Fibroblast of skin of right quadriceps (primary cell): ENCODE measurements around the gene ADGRL3.
"Not testable (repeated sequence)": the region's sequence is repeated elsewhere in the genome, so short reads cannot be mapped to it uniquely, and the experiment has no call there.

Experiments used
- DNase-seq: peaks from one replicate; pipeline ENCODE4 v3.0.0-alpha.2; 2013

The ADGRL3 gene

GRCh38 chr4:61207156-61207555, 7.0 kb downstream of the ADGRL3 start:
- not testable (repeated sequence) for DNase-seq

DNA sequence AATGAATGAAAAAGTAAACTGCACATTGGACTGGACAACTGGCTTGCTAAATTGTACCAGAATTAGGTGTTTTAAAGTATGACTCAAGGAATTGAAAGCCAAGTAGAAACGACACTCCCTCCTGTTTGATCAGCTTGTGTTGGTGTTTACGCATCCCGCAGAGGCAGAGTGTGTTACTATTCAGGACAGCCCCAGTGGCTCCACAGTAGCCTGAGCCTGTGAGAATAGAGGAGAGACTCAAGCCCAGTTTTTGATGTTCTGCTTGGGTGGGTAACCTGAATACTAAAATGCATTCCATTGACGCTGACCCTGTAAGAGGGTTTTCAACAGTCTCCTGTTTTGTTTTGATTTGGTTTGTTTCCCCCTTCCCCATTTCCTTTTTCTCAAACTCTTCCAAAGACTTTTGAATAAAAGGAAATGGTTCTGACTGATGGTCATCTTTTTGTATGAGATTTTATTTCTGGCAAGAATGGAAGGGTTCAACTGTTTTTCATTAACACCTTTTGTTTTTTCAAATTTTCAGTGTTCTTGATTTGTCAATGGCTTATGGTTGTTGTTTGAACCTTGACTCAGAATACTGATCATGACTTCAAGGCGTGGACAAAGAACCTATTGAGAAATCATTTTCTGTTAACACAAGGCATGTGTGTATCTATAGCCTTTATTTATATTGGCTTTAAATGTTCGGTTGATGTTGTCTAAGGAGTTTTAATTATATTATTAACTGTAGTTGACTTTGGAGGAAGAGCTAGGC, 10.2 kb downstream of the ADGRL3 start:
- DNase-seq, result no peak

GRCh38 chr4:61211781-61212180, 11.7 kb downstream of the ADGRL3 start:
- DNase-seq, result no peak

GRCh38 chr4:61212788-61213187, 12.7 kb downstream of the ADGRL3 start:
- no peak for DNase-seq

- no peak for DNase-seq
These were observed 14.6 kb downstream of the ADGRL3 start for GRCh38 chr4:61214680-61215079.

DNA sequence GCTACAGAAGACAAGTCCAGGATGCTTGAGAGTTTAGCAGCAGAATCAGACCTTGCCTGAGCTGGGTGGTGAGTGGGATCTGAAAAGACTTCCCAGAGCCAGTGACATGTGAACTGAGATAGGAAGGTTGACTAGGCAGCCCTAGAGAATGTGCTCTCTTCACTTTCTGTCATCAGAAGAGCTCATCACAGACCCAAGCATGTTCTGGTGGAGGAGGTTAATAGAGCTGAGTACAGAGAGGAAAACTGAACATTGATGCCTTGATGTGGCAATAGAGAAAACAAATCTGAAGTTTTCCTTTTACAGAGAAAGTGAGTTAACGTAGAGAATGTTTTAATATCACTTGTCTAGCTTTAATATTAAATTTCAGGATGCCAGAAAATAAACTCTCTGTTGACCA, 17.1 kb downstream of the ADGRL3 start:
- no peak for DNase-seq

DNA sequence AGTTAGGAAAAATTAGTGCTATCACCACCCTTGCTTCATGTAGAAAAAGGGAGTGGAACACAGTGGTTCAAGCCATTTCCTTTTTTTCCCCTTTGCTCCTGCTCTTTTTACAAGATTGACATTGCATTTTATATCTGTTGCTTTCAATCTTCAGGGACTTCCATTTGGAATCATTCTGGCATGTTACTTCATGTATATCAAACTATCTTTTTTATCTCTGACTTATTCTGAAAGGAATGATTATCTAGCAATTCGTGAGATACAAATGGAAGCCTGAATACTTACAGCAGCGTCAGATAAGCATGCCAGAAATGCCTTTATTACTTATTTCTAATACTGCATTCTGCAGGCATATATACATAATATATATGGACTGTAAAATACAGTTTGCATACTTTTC, 20.4 kb downstream of the ADGRL3 start:
- DNase-seq, result no peak

- no peak for DNase-seq
These were observed 23.3 kb downstream of the ADGRL3 start for GRCh38 chr4:61223385-61223784.

DNA sequence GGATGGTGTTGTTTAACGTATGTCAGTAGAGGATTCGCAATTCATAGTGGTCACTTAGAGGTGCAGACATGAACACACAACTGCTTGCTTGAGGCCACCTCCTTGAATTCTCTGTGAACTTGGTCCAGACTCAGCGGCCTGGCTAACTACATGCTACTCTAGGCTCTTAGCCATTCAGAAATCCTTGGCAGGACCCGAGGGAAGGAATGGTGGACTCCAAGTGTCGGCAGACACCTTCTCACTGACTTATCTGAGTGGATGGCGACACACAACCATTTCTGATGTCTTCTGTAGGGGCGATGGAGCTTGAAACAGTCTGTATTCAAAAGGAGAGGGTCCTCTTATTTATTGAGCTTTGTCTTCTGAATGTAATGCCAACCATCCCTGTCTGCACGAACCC, 24.4 kb downstream of the ADGRL3 start:
- no peak for DNase-seq

DNA sequence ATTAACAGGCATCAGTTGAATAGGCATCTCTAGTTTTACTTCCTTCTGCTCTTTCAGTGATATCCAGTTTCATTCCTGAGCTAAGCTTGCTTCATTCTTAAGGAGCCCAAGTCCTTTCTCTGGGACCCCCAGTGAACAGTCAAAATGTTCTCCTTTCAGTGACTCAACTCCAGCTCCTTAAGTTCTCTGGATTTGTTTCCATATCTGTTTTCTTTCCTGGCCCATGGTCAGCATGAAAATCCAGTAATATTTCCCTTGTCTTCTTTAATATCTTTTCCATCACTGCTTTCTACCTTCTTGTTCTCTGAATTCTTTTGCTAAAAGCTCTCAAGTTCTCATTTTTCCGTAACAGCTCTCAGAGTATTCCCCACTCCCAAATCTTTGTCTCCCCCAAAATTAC, 25.5 kb downstream of the ADGRL3 start:
- no peak for DNase-seq

GRCh38 chr4:61231421-61231820, 31.3 kb downstream of the ADGRL3 start:
- DNase-seq, result no peak

DNA sequence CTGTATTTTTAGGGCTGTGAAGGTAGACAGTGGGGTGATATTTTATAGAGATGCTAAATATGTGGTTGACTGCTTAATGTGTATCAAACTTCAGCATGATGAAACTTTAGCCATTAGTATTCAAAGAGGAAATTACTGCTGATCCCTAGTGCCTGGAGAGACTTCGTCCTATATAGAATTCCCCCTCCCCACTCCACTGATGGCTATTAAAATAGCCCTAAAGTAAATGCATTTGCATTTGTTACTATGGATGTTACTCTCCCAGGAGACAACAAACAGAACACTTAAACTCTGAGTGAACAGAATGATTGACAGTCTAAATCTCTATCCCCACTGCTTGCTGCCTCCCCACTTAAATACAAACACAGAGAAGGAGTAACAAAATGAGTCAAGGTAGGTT, 39.1 kb downstream of the ADGRL3 start:
- DNase-seq, result no peak

DNA sequence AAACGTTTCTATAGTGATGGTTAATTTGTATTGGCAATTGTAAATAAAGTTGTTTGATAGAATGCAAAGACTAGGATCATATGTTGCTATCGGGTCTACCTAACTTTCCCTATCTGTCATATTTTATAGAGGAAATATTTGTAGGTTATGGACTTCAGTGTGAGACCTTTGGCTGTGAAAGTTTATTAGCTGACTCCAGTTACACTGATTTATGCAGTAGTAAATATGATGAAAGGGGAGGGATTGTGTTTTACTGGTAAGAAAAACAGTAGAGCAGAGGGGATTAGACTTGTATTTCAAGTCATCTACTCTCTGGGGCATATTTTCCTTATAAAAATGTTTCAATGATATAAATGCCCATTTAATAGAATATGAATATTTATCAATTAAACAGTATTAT, 43.8 kb downstream of the ADGRL3 start:
- DNase-seq, result no peak

GRCh38 chr4:61245069-61245714, 45.1 kb downstream of the ADGRL3 start:
- no peak for DNase-seq

GRCh38 chr4:61246034-61246433, 45.9 kb downstream of the ADGRL3 start:
- no peak for DNase-seq

DNA sequence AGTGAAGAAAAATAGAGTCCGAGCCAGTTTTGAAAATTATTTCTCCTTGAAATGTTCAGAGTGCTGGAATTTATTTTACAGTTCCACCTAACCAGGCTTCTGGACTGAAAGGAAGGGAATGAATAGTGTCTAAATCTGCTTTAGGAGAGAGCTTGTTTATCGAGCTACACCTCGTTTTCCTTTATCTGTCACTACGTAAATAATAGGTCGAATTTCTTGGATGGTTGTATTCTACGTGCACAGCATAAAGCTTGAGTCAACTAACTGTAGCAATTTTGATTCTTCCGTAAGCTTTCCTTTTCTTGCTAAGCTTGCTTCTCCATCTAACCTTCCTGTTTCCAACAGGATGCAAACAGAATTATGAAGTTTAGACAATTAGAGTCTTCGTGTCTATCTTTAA, 48.6 kb downstream of the ADGRL3 start:
- no peak for DNase-seq

- DNase-seq, result no peak
These were observed 51.0 kb downstream of the ADGRL3 start for GRCh38 chr4:61251129-61251528.

DNA sequence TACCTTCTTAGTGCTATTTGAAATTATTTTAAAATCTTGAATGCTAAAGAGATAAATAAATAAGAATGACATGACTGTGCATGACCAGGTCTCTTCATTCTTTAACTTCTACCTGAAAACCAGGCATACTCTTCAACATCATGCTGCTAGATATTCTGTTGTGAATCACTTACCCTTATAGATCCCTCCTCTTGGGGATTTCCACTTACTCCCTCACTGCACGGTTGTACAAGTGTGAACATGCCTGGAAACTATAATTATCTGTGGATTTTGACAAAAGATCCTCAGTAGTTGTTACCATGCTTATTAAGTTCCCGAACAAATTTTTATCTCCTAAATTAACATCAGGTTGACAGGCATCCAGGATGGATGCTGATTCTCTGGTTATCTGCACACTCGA, 54.3 kb downstream of the ADGRL3 start:
- no peak for DNase-seq

- DNase-seq, result peak; percentile 8
These were observed 73.1 kb downstream of the ADGRL3 start for GRCh38 chr4:61273233-61273632.

GRCh38 chr4:61274286-61274685, 74.2 kb downstream of the ADGRL3 start:
- no peak for DNase-seq

GRCh38 chr4:61275241-61275640, 75.1 kb downstream of the ADGRL3 start:
- no peak for DNase-seq

- no peak for DNase-seq
These were observed 75.9 kb downstream of the ADGRL3 start for GRCh38 chr4:61276029-61276428.

- DNase-seq, result no peak
These were observed 77.9 kb downstream of the ADGRL3 start for GRCh38 chr4:61277785-61278760.

DNA sequence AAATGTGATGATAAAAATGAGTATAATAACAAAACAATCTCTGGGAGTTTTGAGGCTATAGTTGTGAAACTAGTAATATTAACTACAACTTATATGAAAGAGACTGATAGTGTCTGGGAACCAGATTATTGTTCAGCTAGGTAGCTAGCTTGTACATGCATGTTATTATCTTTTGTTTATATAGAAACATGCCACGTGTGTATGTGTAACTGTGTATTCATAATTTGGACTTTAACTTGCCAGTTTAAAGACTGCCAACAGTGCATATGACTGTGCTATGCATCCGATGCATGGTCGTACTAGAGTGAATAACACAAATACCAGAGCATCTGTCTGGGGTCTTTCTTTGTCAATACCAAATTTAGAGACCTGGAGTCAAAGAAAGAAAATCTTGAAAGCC, 92.2 kb downstream of the ADGRL3 start:
- DNase-seq, result no peak
